H1 (cell line): ENCODE data around the gene PIAS1. TPM values are rescaled to one million over a fixed set of nuclear protein-coding genes. Genes with fewer than 3 reads are reported as not detected.

Experiments used
- CTCF ChIA-PET: fragments of 300-600 bp; sonication (Branson Sonifier 250); formaldehyde crosslinking; loops from one replicate; lab custom pipeline; 2021; ENCODE audit not compliant: partially characterized antibody; lab: Charles Lee
- POLR2A ChIA-PET: fragments of 300-600 bp; sonication (Branson Sonifier 250); formaldehyde crosslinking; loops from one replicate; lab custom pipeline; 2021; ENCODE audit warnings: inconsistent platforms; ENCODE audit not compliant: partially characterized antibody; lab: Charles Lee
- DNase-seq, 2 experiments: peaks; one replicate each; pipeline versions ENCODE4 v3.0.0 to v3.0.0-alpha.2; 2010 to 2022; ENCODE audit warnings: low spot score in 2 of 2, low read depth in 1 of 2, mixed read lengths in 1 of 2
- FAIRE-seq: peaks from 2 replicates; lab custom pipeline; 2011; peaks lifted over from hg19 to GRCh38; lab: Jason Lieb, UNC
- H2AFZ ChIP-seq: 2 replicates; pipeline ENCODE4 v1.8.1; 2012; ENCODE audit warnings: low read length, inconsistent platforms
- H2AK5ac ChIP-seq: 2 replicates; pipeline ENCODE4 v1.6.1; 2013; ENCODE audit warnings: low read depth, low read length
- H2BK120ac ChIP-seq: replicated peaks from 2 replicates; pipeline ENCODE3; 2013; ENCODE audit warnings: low read depth, low read length, inconsistent platforms
- H2BK12ac ChIP-seq: 2 replicates; pipeline ENCODE4 v1.6.1; 2013; ENCODE audit warnings: low read depth, low read length
- H2BK15ac ChIP-seq: 2 replicates; pipeline ENCODE4 v1.6.1; 2013; ENCODE audit warnings: low read length
- H2BK20ac ChIP-seq: 2 replicates; pipeline ENCODE4 v1.6.1; 2013; ENCODE audit warnings: low read length
- H2BK5ac ChIP-seq: 2 replicates; pipeline ENCODE4 v1.6.1; 2013; ENCODE audit warnings: low read depth, low read length
- H3K14ac ChIP-seq: 2 replicates; pipeline ENCODE4 v1.6.1; 2013; ENCODE audit warnings: inconsistent platforms; ENCODE audit not compliant: insufficient read length
- H3K18ac ChIP-seq: 2 replicates; pipeline ENCODE4 v1.6.1; 2013; ENCODE audit warnings: low read length; ENCODE audit errors: extremely low read depth
- H3K23ac ChIP-seq: 2 replicates; pipeline ENCODE4 v1.6.1; 2013; ENCODE audit warnings: inconsistent platforms; ENCODE audit not compliant: insufficient read length
- H3K23me2 ChIP-seq: 2 replicates; pipeline ENCODE4 v1.6.1; 2013; ENCODE audit warnings: low read depth, low read length
- H3K27ac ChIP-seq: 2 replicates; pipeline ENCODE4 v1.6.1; 2011; ENCODE audit warnings: low read depth, low read length, inconsistent platforms
- H3K27me3 ChIP-seq, 4 experiments: replicated peaks in 1 of 4; 1 replicate in 1 of 4; 2 replicates in 3 of 4; pipeline versions ENCODE4 v1.6.1 to v1.8.1; 2011 to 2013; ENCODE audit warnings: low read length in 3 of 4, mild to moderate bottlenecking in 3 of 4, inconsistent platforms in 2 of 4, mixed read lengths in 2 of 4, moderate library complexity in 1 of 4; ENCODE audit not compliant: control insufficient read depth in 3 of 4, insufficient read depth in 3 of 4; ENCODE audit errors: extremely low read depth in 1 of 4
- H3K36me3 ChIP-seq, 4 experiments: 2 replicates each; pipeline versions ENCODE4 v1.6.1 to v1.8.1; 2011 to 2013; ENCODE audit warnings: mild to moderate bottlenecking in 4 of 4, low read length in 3 of 4, moderate library complexity in 2 of 4, control low read depth in 1 of 4, inconsistent platforms in 1 of 4; ENCODE audit not compliant: insufficient read depth in 4 of 4, control insufficient read depth in 2 of 4
- H3K4ac ChIP-seq: replicated peaks from 2 replicates; pipeline ENCODE3; 2013; ENCODE audit warnings: low read length, low read depth, mixed read lengths, inconsistent platforms; ENCODE audit not compliant: insufficient read length
- H3K4me1 ChIP-seq, 4 experiments: replicated peaks in 1 of 4; 1 replicate in 1 of 4; 2 replicates in 3 of 4; pipeline versions ENCODE4 v1.6.1 to v1.8.1; 2011 to 2013; ENCODE audit warnings: low read length in 3 of 4, inconsistent platforms in 2 of 4, mixed read lengths in 1 of 4; ENCODE audit not compliant: insufficient read depth in 4 of 4, control insufficient read depth in 3 of 4
- H3K4me2 ChIP-seq, 2 experiments: 2 replicates each; pipeline versions ENCODE4 v1.6.1 to v1.8.1; 2011 to 2013; ENCODE audit warnings: low read depth in 2 of 2, low read length in 2 of 2, control low read depth in 1 of 2, inconsistent platforms in 1 of 2, mild to moderate bottlenecking in 1 of 2; ENCODE audit not compliant: insufficient read depth in 1 of 2
- H3K4me3 ChIP-seq, 4 experiments: fragments of 200-600, 300-600 bp in 1 of 4; sonication (generic), shearing (Covaris generic), sonication (Bioruptor Twin) in 1 of 4; 2 replicates each; pipeline versions ENCODE4 v1.5.1 to v1.8.1; 2011 to 2016; ENCODE audit warnings: low read length in 4 of 4, low read depth in 3 of 4, control low read depth in 2 of 4, inconsistent platforms in 2 of 4, mild to moderate bottlenecking in 2 of 4, mixed read lengths in 1 of 4, moderate library complexity in 1 of 4; ENCODE audit not compliant: insufficient read depth in 2 of 4; ENCODE audit errors: extremely low read depth in 1 of 4
- H3K56ac ChIP-seq: replicated peaks from 2 replicates; pipeline ENCODE3; 2013; ENCODE audit warnings: low read depth, mild to moderate bottlenecking, mixed read lengths, low read length, inconsistent platforms; ENCODE audit not compliant: insufficient read length
- H3K79me1 ChIP-seq: 2 replicates; pipeline ENCODE4 v1.6.1; 2013; ENCODE audit warnings: low read depth, low read length, control low read depth
- H3K79me2 ChIP-seq, 2 experiments: 2 replicates each; pipeline versions ENCODE4 v1.6.1 to v1.8.1; 2012 to 2013; ENCODE audit warnings: low read length in 2 of 2, mild to moderate bottlenecking in 2 of 2, inconsistent platforms in 1 of 2; ENCODE audit not compliant: insufficient read depth in 2 of 2, control insufficient read depth in 1 of 2
- H3K9ac ChIP-seq, 4 experiments: replicated peaks in 1 of 4; 1 replicate in 1 of 4; 2 replicates in 3 of 4; pipeline versions ENCODE4 v1.6.1 to v1.8.1; 2011 to 2013; ENCODE audit warnings: low read depth in 3 of 4, low read length in 3 of 4, control low read depth in 2 of 4, mild to moderate bottlenecking in 2 of 4, moderate library complexity in 2 of 4, inconsistent platforms in 1 of 4; ENCODE audit errors: extremely low read depth in 1 of 4
- H3K9me3 ChIP-seq, 2 experiments: 2 replicates each; pipeline versions ENCODE4 v1.6.1 to v1.8.1; 2012 to 2013; ENCODE audit warnings: mild to moderate bottlenecking in 2 of 2, moderate library complexity in 2 of 2, control low read depth in 1 of 2, inconsistent platforms in 1 of 2, low read depth in 1 of 2, low read length in 1 of 2, mixed read lengths in 1 of 2; ENCODE audit not compliant: insufficient read depth in 2 of 2
- H4K20me1 ChIP-seq, 2 experiments: replicated peaks in 1 of 2; 2 replicates each; pipeline versions ENCODE3 to v1.8.1; 2011 to 2013; ENCODE audit warnings: inconsistent platforms in 2 of 2, low read length in 2 of 2, mild to moderate bottlenecking in 1 of 2; ENCODE audit not compliant: insufficient read depth in 2 of 2, control insufficient read depth in 1 of 2
- H4K5ac ChIP-seq: 2 replicates; pipeline ENCODE4 v1.6.1; 2013; ENCODE audit warnings: low read length, low read depth, mixed read lengths, inconsistent platforms; ENCODE audit not compliant: insufficient read length
- H4K8ac ChIP-seq: 2 replicates; pipeline ENCODE4 v1.8.0; 2013; ENCODE audit warnings: mild to moderate bottlenecking, moderate library complexity, low read length, inconsistent platforms; ENCODE audit not compliant: insufficient read depth; ENCODE audit errors: extremely low read depth
- H4K91ac ChIP-seq: replicated peaks from 2 replicates; pipeline ENCODE3; 2013; ENCODE audit warnings: low read length, mixed read lengths, inconsistent platforms; ENCODE audit not compliant: insufficient read length
- ATF3 ChIP-seq: IDR thresholded peaks from 2 replicates; pipeline ENCODE4 v1.6.1; 2011; ENCODE audit warnings: low read depth, mild to moderate bottlenecking, low read length; ENCODE audit not compliant: insufficient read depth
- BCL11A ChIP-seq, 2 experiments: IDR thresholded peaks; one replicate each; pipeline ENCODE4 v1.6.1; 2011; ENCODE audit warnings: low read depth in 2 of 2, low read length in 2 of 2, mild to moderate bottlenecking in 2 of 2
- CHD1 ChIP-seq: IDR thresholded peaks from 2 replicates; pipeline ENCODE4 v1.6.1; 2012; ENCODE audit warnings: low read depth, low read length, improper control_type of control experiment
- CTBP2 ChIP-seq: IDR thresholded peaks from 2 replicates; pipeline ENCODE4 v1.7.0; 2011; ENCODE audit warnings: borderline replicate concordance, mild to moderate bottlenecking, moderate library complexity, mixed read lengths, low read length; ENCODE audit not compliant: insufficient read depth, insufficient read length
- EZH2 ChIP-seq: fragments of 200-600 bp; sonication (generic); IDR thresholded peaks from 2 replicates; pipeline ENCODE4 v1.7.1; 2012; ENCODE audit warnings: low read depth, mild to moderate bottlenecking, moderate library complexity, low read length, inconsistent platforms; ENCODE audit not compliant: severe bottlenecking
- GABPA ChIP-seq: IDR thresholded peaks from 2 replicates; pipeline ENCODE4 v1.6.1; 2011; ENCODE audit warnings: mild to moderate bottlenecking, low read length, moderate library complexity, borderline replicate concordance; ENCODE audit not compliant: insufficient read depth
- MAFK ChIP-seq: IDR thresholded peaks from 2 replicates; pipeline ENCODE4 v1.6.1; 2012; ENCODE audit warnings: low read depth, mild to moderate bottlenecking, improper control_type of control experiment, low read length
- PHF8 ChIP-seq: fragments of 200-600 bp; sonication (generic); conservative IDR thresholded peaks from 2 replicates; pipeline ENCODE4 v1.7.1; 2012; ENCODE audit warnings: low read depth, mild to moderate bottlenecking, inconsistent platforms, low read length, moderate library complexity
- POLR2AphosphoS5 ChIP-seq: IDR thresholded peaks from 2 replicates; pipeline ENCODE4 v1.6.1; 2011; ENCODE audit warnings: low read depth, low read length
- RBBP5 ChIP-seq: IDR thresholded peaks from 2 replicates; pipeline ENCODE4 v1.7.1; 2012; ENCODE audit warnings: low read depth, mild to moderate bottlenecking, inconsistent platforms, low read length, moderate library complexity, borderline replicate concordance
- RFX5 ChIP-seq: IDR thresholded peaks from 2 replicates; pipeline ENCODE4 v1.6.1; 2011; ENCODE audit warnings: low read depth, low read length, improper control_type of control experiment, borderline replicate concordance
- RNF2 ChIP-seq: fragments of 200-900, 300-1000 bp; sonication (generic); IDR thresholded peaks from 2 replicates; pipeline ENCODE4 v1.7.1; 2016; ENCODE audit warnings: borderline replicate concordance, low read depth, mild to moderate bottlenecking, antibody characterized with exemption, low read length; ENCODE audit not compliant: poor library complexity, severe bottlenecking; ENCODE audit errors: missing control alignments
- RXRA ChIP-seq: IDR thresholded peaks from 2 replicates; pipeline ENCODE4 v1.6.1; 2011; ENCODE audit warnings: low read depth, mild to moderate bottlenecking, low read length, moderate library complexity; ENCODE audit not compliant: insufficient read depth
- WGBS, 2 experiments: shearing (Covaris generic) in 1 of 2; methylation state at CpG; one replicate each; pipeline versions ENCODE4 v1.1.6 to v1.1.7; 2013 to 2015; ENCODE audit warnings: low lambda C conversion rate in 2 of 2, mixed read lengths in 2 of 2, inconsistent platforms in 1 of 2, low coverage in 1 of 2, missing lambda C conversion rate in 1 of 2; ENCODE audit not compliant: insufficient replicate concordance in 2 of 2, insufficient coverage in 1 of 2, insufficient read length in 1 of 2; ENCODE audit errors: extremely low coverage in 1 of 2, missing lambda C conversion rate in 1 of 2; 5-methylcytosine and 5-hydroxymethylcytosine counted together
- polyA plus RNA-seq, 7 experiments: library from polyadenylated mRNA; depleted of rRNA in 3 of 7; stranded (reverse) in 5 of 7; unstranded in 2 of 7; fragments of >200 nt in 5 of 7; fragments of 200-250 nt in 2 of 7; gene quantifications; 1 replicate in 5 of 7; 2 replicates in 1 of 7; 4 replicates in 1 of 7; pipeline versions ENCODE4 v1.2.1 to v1.2.3, GENCODE V29; 2011 to 2013; ENCODE audit warnings: missing spikeins in 2 of 7, mixed read lengths in 2 of 7
- total RNA-seq: library from RNA; stranded (reverse); fragmentation: NEBNext Ultra II Directional; extraction: Animal tissue kit (Norgen Biotek cat#: 25700); gene quantifications from 2 replicates; pipeline ENCODE4 v1.2.1, GENCODE V29; 2021

PIAS1 gene
- total and polyA plus RNA-seq, 2 of the 8 experiments (the other 6 are each of a cell fraction or from before 2014, with no cell fraction given): 30.8 to 34.5 TPM

DNA sequence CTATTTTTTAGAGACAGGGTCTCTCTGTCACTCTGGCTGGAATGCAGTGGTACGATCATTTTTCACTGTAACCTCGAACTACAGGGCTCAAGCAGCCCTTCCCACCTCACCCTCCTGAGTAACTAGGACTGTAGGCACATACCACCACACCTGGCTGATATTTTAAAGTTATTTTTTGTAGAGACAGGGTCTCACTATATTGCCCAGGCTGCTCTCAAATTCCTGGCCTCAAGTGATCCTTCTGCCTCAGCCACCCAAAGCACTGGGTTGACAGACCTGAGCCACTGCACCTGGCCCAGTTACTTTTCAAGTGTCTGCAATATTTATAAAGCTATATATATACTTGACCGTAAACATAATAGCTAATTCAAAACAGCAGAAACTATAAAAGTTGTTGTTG, 75.0 kb downstream of the PIAS1 start:
- H3K27me3 ChIP-seq: no peaks in the 10 kb centered on the region
- no peak overlapping the region for H4K91ac ChIP-seq
- no peak overlapping the region for H2BK12ac ChIP-seq
- FAIRE-seq: no peak
- H2AFZ ChIP-seq: no peak overlapping the region
- no peak overlapping the region for H3K23ac ChIP-seq
- H4K20me1 ChIP-seq: peaks cover 0 to 1% of the 10 kb centered on the region in 2 experiments
- H3K23me2 ChIP-seq: no peaks in the 10 kb centered on the region
- H4K5ac ChIP-seq: no peak overlapping the region
- H2BK5ac ChIP-seq: no peak overlapping the region
- no peak overlapping the region for H3K4ac ChIP-seq
- H3K9me3 ChIP-seq: no peaks in the 10 kb centered on the region
- H3K4me3 ChIP-seq: no peak overlapping the region
- ChIA-PET POLR2A (no interaction called here), CTCF (no interaction called here)
- H3K36me3 ChIP-seq: no peaks in the 10 kb centered on the region
- no peak overlapping the region for H3K56ac ChIP-seq
- no peak overlapping the region for H2BK15ac ChIP-seq
- no peak overlapping the region for H3K18ac ChIP-seq
- H3K4me2 ChIP-seq: no peak overlapping the region
- no peak overlapping the region for H4K8ac ChIP-seq
- H2BK20ac ChIP-seq: no peak overlapping the region
- H3K4me1 ChIP-seq: no peaks in the 10 kb centered on the region
- H3K79me2 ChIP-seq: no peaks in the 10 kb centered on the region
- no peak overlapping the region for H2BK120ac ChIP-seq
- no peak for DNase-seq
- H3K27ac ChIP-seq: no peak overlapping the region; the same call in 1 of the 2 replicates
- no peaks in the 10 kb centered on the region for H3K79me1 ChIP-seq
- 92% methylated on average over 3 of the region's 3 CpGs; no CpG with 5 or more reads in 1 of the 2 experiments for WGBS, 2 experiments
- no peak overlapping the region for H2AK5ac ChIP-seq
- no peak overlapping the region for H3K14ac ChIP-seq
- no peak overlapping the region for H3K9ac ChIP-seq
- TF ChIP-seq MAFK (no peak), ATF3 (no peak), BCL11A (IDR thresholded peaks at IDR 0.05; ENCODE audit: low read depth in 2 of 2, low read length in 2 of 2) (no peak), RXRA (no peak), CHD1 (no peak), GABPA (no peak), POLR2AphosphoS5 (no peak), RBBP5 (no peak), EZH2 (no peak), CTBP2 (no peak), PHF8 (no peak), RFX5 (no peak), RNF2 (no peak)
